ENCODE results near the gene B9D2. TPM values are rescaled to one million over a fixed set of nuclear protein-coding genes. Genes with fewer than 3 reads are reported as not detected.

B9D2 gene
- total RNA-seq (2022; extraction: Qiagen RNA extraction; ENCODE audit: low read depth): 29.1 to 32.7 TPM (median 32.2 TPM) in 5 replicates

GRCh38 chr19:41363753-41364523 is at the start of gene B9D2:
TSS of gene B9D2 (minus strand) at chr19:41364149. CDS start at chr19:41363519, 630 bp downstream.

GRCh38 chr19:41397086-41398049 is 33.4 kb upstream of the B9D2 start, which contains the start of the genes BCKDHA and EXOSC5:
TSS of gene BCKDHA (plus strand) at chr19:41397818. CDS start at chr19:41397828, 10 bp downstream.
TSS of gene EXOSC5 (minus strand) at chr19:41397359. CDS start at chr19:41397328, 31 bp downstream.

GRCh38 chr19:41376241-41376997 is 12.5 kb upstream of the B9D2 start, which contains the start of gene TMEM91:
TSS of gene TMEM91 (plus strand) at chr19:41376533. CDS start at chr19:41378310, 1,777 bp downstream.

GRCh38 chr19:41353466-41354342 is 10.2 kb downstream of the B9D2 start, which contains the start of gene TGFB1:
TSS of gene TGFB1 (minus strand) at chr19:41353922. CDS start at chr19:41353044, 878 bp downstream.

GRCh38 chr19:41310033-41310831 is 53.7 kb downstream of the B9D2 start, which contains the start of gene CCDC97:
TSS of gene CCDC97 (plus strand) at chr19:41310172. CDS start at chr19:41310311, 139 bp downstream.

Other genes starting within 250 kb of the B9D2 start
- gene CYP2F1, start 249.7 kb downstream of the B9D2 start, total RNA-seq (2022; extraction: Qiagen RNA extraction; ENCODE audit: low read depth): not detected in 5 replicates
- gene CYP2S1, start 170.9 kb downstream of the B9D2 start, total RNA-seq (2022; extraction: Qiagen RNA extraction; ENCODE audit: low read depth): 25.7 to 32.0 TPM (median 28.7 TPM) in 5 replicates
- gene AXL, start 144.9 kb downstream of the B9D2 start, total RNA-seq (2022; extraction: Qiagen RNA extraction; ENCODE audit: low read depth): 139 to 161 TPM (median 160 TPM) in 5 replicates
- gene HNRNPUL1, start 99.8 kb downstream of the B9D2 start, total RNA-seq (2022; extraction: Qiagen RNA extraction; ENCODE audit: low read depth): 312 to 351 TPM (median 317 TPM) in 5 replicates
- 33.4 to 46.6 TPM (median 39.1 TPM) in 5 replicates for gene CCDC97, start 54.0 kb downstream of the B9D2 start, total RNA-seq (2022; extraction: Qiagen RNA extraction; ENCODE audit: low read depth)
- gene TGFB1, start 10.2 kb downstream of the B9D2 start, total RNA-seq (2022; extraction: Qiagen RNA extraction; ENCODE audit: low read depth): 125 to 172 TPM (median 143 TPM) in 5 replicates
- 2.5 to 4.7 TPM (median 4.0 TPM) in 5 replicates for gene TMEM91, start 12.4 kb upstream of the B9D2 start, total RNA-seq (2022; extraction: Qiagen RNA extraction; ENCODE audit: low read depth)
- gene EXOSC5, start 33.2 kb upstream of the B9D2 start, total RNA-seq (2022; extraction: Qiagen RNA extraction; ENCODE audit: low read depth): 85.7 to 104 TPM (median 93.2 TPM) in 5 replicates
- 33.0 to 54.6 TPM (median 39.5 TPM) in 5 replicates for gene BCKDHA, start 33.7 kb upstream of the B9D2 start, total RNA-seq (2022; extraction: Qiagen RNA extraction; ENCODE audit: low read depth)
- 0.08 to 0.11 TPM (median 0.09 TPM) in 3 of 5 replicates, not detected in the others for gene B3GNT8, start 63.2 kb upstream of the B9D2 start, total RNA-seq (2022; extraction: Qiagen RNA extraction; ENCODE audit: low read depth)
- gene DMAC2, start 75.8 kb upstream of the B9D2 start, total RNA-seq (2022; extraction: Qiagen RNA extraction; ENCODE audit: low read depth): 101 to 128 TPM (median 110 TPM) in 5 replicates
- gene ERICH4, start 79.0 kb upstream of the B9D2 start, total RNA-seq (2022; extraction: Qiagen RNA extraction; ENCODE audit: low read depth): not detected in 5 replicates
- gene CEACAM21, start 212.0 kb upstream of the B9D2 start, total RNA-seq (2022; extraction: Qiagen RNA extraction; ENCODE audit: low read depth): not detected in 5 replicates